Mucosa of rectum (tissue), 2 donors: ENCODE data around the gene TUNAR.
"Not testable (repeated sequence)": the region's sequence is repeated elsewhere in the genome, so short reads cannot be mapped to it uniquely, and the experiment has no call there.

Experiments used
- H3K27ac ChIP-seq, 2 donors: one replicate each; pipeline ENCODE4 v1.7.0; 2013; ENCODE audit warnings: inconsistent platforms in 2 of 2, low read depth in 2 of 2, low read length in 2 of 2
- H3K27me3 ChIP-seq, 2 donors: one replicate each; pipeline ENCODE4 v1.7.0; 2013; ENCODE audit warnings: low read length in 2 of 2; ENCODE audit not compliant: control insufficient read depth in 2 of 2, insufficient read depth in 2 of 2
- H3K36me3 ChIP-seq, 2 donors: one replicate each; pipeline ENCODE4 v1.7.0; 2013; ENCODE audit warnings: low read length in 2 of 2; ENCODE audit not compliant: control insufficient read depth in 2 of 2, insufficient read depth in 2 of 2
- H3K4me1 ChIP-seq, 2 donors: one replicate each; pipeline ENCODE4 v1.7.0; 2013; ENCODE audit warnings: low read length in 2 of 2, mild to moderate bottlenecking in 1 of 2; ENCODE audit not compliant: control insufficient read depth in 2 of 2, insufficient read depth in 2 of 2
- H3K4me3 ChIP-seq, 2 donors: one replicate each; pipeline ENCODE4 v1.7.0; 2013; ENCODE audit warnings: low read length in 2 of 2
- H3K9ac ChIP-seq, 2 donors: one replicate each; pipeline ENCODE4 v1.7.0; 2013; ENCODE audit warnings: low read length in 2 of 2, low read depth in 1 of 2, mild to moderate bottlenecking in 1 of 2
- H3K9me3 ChIP-seq, 2 donors: one replicate each; pipeline ENCODE4 v1.7.0; 2013; ENCODE audit warnings: low read length in 2 of 2; ENCODE audit not compliant: control insufficient read depth in 2 of 2
- donor health status: healthy.
- donor health status: Normal muscosa, but diverticular disease.

The TUNAR gene

GRCh38 chr14:95958105-95958504, 81.5 kb downstream of the TUNAR start:
- Histone ChIP-seq H3K4me1 (no peaks in the 10 kb centered on the region), H3K9me3 (no peaks in the 10 kb centered on the region), H3K36me3 (no peaks in the 10 kb centered on the region), H3K4me3 (no peak overlapping the region), H3K9ac (no peak overlapping the region), H3K27me3 (no peaks in the 10 kb centered on the region), H3K27ac (no peak overlapping the region)

GRCh38 chr14:95959317-95959716, 82.7 kb downstream of the TUNAR start:
- Histone ChIP-seq H3K9me3 (no peaks in the 10 kb centered on the region), H3K27me3 (no peaks in the 10 kb centered on the region), H3K9ac (no peak overlapping the region), H3K27ac (no peak overlapping the region), H3K4me1 (no peaks in the 10 kb centered on the region), H3K36me3 (no peaks in the 10 kb centered on the region), H3K4me3 (no peak overlapping the region)

GRCh38 chr14:95961481-95961880, 84.8 kb downstream of the TUNAR start:
- Histone ChIP-seq H3K4me1 (no peaks in the 10 kb centered on the region), H3K27me3 (no peaks in the 10 kb centered on the region), H3K4me3 (no peak overlapping the region), H3K9ac (no peak overlapping the region), H3K27ac (no peak overlapping the region), H3K9me3 (no peaks in the 10 kb centered on the region), H3K36me3 (no peaks in the 10 kb centered on the region)

GRCh38 chr14:95964901-95965300, 88.3 kb downstream of the TUNAR start:
- no peaks in the 10 kb centered on the region for H3K36me3 ChIP-seq

GRCh38 chr14:95968048-95968447, 91.4 kb downstream of the TUNAR start:
- H3K27ac ChIP-seq, H3K4me1 ChIP-seq, H3K4me3 ChIP-seq, H3K9me3 ChIP-seq, H3K9ac ChIP-seq, H3K27me3 ChIP-seq, H3K36me3 ChIP-seq: not testable (repeated sequence)

More at GRCh38 chr14:95964901-95965300, 88.3 kb downstream of the TUNAR start:
- Histone ChIP-seq H3K9ac (no peak overlapping the region), H3K4me3 (no peak overlapping the region), H3K4me1 (no peaks in the 10 kb centered on the region), H3K27me3 (no peaks in the 10 kb centered on the region), H3K27ac (no peak overlapping the region), H3K9me3 (no peaks in the 10 kb centered on the region)
